Stimulated activated CD4-positive, alpha-beta T cell treated with anti-CD3 and anti-CD28 coated beads, TNF-alpha, amount 100 ng/mL, for 48 hours (primary cell): ENCODE data around the gene ENO2.
"Not testable (repeated sequence)": the region's sequence is repeated elsewhere in the genome, so short reads cannot be mapped to it uniquely, and the experiment has no call there.

Experiments
- DNase-seq, 3 donors: peaks; one replicate each; pipeline ENCODE4 v3.0.0-alpha.2; 2020; ENCODE audit warnings: low read depth in 3 of 3

Gene ENO2

GRCh38 chr12:6886206-6886999 lies 28.0 kb upstream of the ENO2 start:
- not testable (repeated sequence) for DNase-seq

- DNase-seq: no peak
Observed at GRCh38 chr12:6887460-6887859, 26.9 kb upstream of the ENO2 start.

GRCh38 chr12:6888360-6888759 lies 26.0 kb upstream of the ENO2 start:
- no peak for DNase-seq

- DNase-seq: not testable (repeated sequence)
Observed at GRCh38 chr12:6888794-6889193, 25.6 kb upstream of the ENO2 start.

- DNase-seq: not testable (repeated sequence)
Observed at GRCh38 chr12:6889775-6890573, 24.4 kb upstream of the ENO2 start.

- peak; percentile 96 to 99 (median 99) for DNase-seq
Observed at GRCh38 chr12:6890789-6891645, 23.4 kb upstream of the ENO2 start.

- no peak for DNase-seq
Observed at GRCh38 chr12:6891646-6892001, 22.8 kb upstream of the ENO2 start.

GRCh38 chr12:6892683-6893082 lies 21.7 kb upstream of the ENO2 start:
- not testable (repeated sequence) for DNase-seq

- no peak for DNase-seq
Observed at GRCh38 chr12:6894321-6894720, 20.1 kb upstream of the ENO2 start.

- no peak for DNase-seq
Observed at GRCh38 chr12:6896846-6897435, 17.4 kb upstream of the ENO2 start.

- no peak for DNase-seq
Observed at GRCh38 chr12:6899427-6899826, 15.0 kb upstream of the ENO2 start.

GRCh38 chr12:6899837-6900519 lies 14.4 kb upstream of the ENO2 start:
- no peak for DNase-seq

GRCh38 chr12:6902448-6902847 lies 11.9 kb upstream of the ENO2 start:
- no peak for DNase-seq

GRCh38 chr12:6903722-6904121 lies 10.7 kb upstream of the ENO2 start:
- DNase-seq: no peak

GRCh38 chr12:6904280-6905276 lies 9.8 kb upstream of the ENO2 start, which contains the start of gene LRRC23:
LRRC23 (plus strand) TSS chr12:6904822; CDS start chr12:6905634, 812 bp downstream.
- peak; percentile 97 to 98 (median 98) for DNase-seq

GRCh38 chr12:6905414-6906040 lies 8.9 kb upstream of the ENO2 start:
- no peak for DNase-seq

- not testable (repeated sequence) for DNase-seq
Observed at GRCh38 chr12:6908141-6908540, 6.2 kb upstream of the ENO2 start.

- DNase-seq: no peak
Observed at GRCh38 chr12:6909421-6910145, 4.8 kb upstream of the ENO2 start.
